Glomerular visceral epithelial cell (primary cell): ENCODE results near the gene SBNO2.

Experiments
- DNase-seq: peaks from one replicate; pipeline ENCODE4 v3.0.0-alpha.2; 2016; ENCODE audit errors: extremely low spot score

The SBNO2 gene

DNA sequence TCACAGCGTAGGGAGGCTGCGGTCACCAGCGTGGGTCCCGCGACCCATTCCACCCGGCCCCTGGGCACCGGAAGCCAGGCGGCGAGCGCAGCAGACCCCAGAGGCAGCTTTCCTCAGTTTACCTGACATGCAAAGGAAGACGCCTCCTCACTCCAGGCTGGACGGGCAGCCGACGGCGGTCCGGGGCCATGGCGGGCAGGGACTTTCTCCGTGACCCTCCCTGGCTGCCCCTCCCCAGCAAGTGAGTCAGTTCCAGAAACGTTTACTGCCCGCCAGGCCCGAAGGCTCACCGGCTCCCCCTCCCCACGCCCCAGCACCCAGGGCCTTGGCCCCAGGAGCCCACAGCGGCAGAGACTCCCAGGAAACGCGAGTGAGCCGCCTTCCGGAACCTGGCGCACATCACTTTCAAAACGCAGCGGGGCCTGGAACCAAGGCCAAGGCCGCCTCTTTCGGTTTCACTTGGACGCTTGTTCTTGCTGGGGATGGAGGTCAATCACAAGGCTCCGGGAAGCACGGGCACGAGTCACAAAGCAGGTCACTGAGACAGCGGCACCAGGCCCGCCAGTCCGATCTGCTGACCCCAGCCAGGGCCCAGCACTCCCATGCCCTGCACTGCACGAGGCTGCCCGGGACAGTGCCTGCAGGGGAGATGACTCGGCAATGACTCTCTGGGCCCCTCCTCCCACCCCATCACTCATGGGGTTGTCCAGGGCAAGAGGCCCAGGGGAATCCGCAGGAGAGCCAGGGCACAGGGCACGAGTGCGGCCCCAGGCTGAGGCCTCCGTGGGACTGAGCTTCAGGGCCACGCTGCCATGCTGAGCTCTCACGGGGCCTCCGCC, 5.3 kb downstream of the SBNO2 start:
- peak; percentile 82 for DNase-seq

GRCh38 chr19:1167687-1168571, 6.1 kb downstream of the SBNO2 start:
- DNase-seq = no peak

DNA sequence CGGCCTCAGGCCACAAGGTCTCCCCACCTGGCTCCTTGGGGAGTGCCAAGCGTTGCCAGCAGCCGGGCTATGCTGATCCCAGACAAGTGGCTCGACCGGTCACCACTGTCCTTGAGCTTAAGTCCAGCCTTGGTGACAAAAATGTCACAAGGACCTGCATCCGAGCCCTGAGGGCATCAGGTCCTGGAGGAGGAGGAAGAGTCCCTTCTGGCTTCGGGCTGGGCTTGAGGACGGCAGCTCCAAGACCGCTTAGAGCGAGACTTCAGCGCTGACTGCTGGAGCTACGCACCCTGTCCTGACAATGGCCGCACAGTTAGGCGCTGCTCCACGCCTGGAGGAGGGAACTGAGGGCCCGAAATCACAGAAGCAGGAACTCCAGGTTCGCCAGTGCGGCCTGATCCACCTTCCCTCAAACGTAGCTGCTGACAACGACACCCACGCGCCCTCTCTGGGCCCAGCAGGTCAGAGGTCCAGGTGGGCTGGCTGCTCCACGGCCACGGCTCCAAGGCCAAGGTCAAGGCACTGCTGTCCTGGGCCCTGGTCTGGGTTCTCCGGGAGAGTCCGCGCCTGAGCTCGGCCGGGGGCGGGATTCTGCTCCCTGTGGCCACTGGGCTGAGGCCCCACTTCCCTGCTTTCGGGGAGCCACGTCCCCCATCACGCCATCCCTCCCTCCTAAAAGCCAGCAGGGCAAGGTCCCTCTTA, 7.0 kb downstream of the SBNO2 start:
- no peak for DNase-seq

DNA sequence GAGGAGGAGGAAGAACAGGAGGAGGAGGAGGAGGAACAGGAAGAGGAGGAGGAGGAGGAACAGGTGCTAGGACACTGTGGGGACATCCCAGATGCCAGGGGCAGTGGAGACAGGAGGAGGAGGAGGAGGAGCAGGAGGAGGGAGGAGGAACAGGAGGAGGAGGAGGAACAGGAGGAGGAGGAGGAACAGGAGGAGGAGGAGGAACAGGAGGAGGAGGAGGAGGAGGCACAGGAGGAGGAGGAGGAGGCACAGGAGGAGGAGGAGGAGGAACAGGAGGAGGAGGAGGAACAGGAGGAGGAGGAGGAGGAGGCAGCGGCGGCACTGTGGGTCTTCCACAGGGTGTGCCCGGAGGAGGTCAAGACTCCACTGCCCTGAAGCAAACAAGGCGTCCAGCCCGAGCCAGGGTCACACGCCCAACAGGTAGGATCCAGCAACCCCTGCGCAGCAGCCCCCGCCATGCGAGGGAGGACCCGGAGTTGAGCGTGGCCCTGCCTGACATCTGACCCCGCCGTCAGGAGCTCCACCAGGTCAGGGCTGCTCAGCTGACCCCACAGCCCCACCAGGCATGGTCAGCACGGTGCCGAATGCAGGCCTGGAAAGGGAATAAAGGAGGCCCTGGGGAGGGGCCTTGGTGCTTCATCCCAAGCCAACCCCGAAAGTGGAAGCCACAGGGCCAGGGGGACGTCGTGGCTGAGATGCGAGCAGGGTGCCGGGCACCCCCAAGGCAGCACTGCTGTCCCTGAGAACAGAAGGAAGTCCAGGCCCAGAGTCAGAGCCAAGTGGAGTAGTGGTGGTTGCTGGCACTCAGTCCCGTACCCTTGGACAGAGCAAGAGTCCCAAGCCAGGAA, 9.2 kb downstream of the SBNO2 start:
- DNase-seq = no peak

GRCh38 chr19:1163934-1164683, 10.0 kb downstream of the SBNO2 start:
- no peak for DNase-seq

DNA sequence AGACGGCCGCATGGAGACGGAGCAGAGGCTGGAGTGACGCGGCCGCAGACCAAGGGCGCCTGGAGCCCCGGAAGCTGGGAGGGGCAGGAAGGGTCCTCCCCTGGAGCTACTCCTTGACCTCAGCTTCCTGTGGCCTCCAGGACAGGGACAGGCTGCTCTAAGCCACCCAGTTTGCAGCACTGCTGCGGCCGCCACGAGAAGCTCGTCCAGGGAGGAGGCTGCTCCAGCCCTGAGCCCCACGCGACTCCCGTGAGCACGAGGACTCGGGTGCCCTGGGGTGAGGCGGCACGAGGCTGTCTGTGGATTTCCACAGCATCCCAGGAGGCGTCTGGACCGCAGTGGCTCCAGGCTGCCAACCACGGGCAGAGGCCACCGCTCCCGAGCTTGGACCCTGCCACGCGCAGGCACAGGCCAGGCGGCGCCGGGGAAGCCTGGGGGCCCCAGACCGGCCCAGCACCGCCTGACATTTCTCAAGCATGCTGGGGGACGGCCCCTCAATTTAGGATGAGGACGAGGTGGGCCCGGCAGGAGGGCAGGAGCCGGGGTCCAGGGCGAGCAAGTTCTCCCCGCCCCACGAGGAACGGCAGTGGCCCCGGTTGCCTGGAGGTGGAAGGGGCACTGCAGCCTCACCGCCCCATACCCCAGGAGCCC, 10.7 kb downstream of the SBNO2 start:
- DNase-seq = no peak

- no peak for DNase-seq
These were observed 11.4 kb downstream of the SBNO2 start for GRCh38 chr19:1162404-1163282.

DNA sequence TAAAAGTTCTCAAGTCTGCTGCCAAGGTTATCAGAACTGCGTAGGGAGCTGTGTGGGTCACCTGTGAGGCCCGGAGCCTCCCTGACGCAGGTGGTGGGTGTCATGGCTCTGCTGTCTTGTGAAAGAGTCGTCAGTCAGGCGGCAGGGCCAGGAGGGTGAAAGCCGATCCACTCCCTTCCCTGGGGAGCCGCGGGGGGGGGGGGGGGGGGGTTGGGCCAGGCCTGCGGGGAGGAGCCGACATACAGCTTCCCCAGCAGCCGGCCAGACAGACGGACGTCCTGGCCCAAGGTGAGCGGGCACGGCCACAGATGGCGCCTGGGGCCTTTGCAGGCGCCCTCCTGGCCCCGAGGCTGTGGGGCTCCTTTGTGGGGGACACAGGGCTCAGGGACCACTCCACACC, 12.4 kb downstream of the SBNO2 start:
- no peak for DNase-seq

GRCh38 chr19:1159864-1160595, 14.0 kb downstream of the SBNO2 start:
- no peak for DNase-seq

DNA sequence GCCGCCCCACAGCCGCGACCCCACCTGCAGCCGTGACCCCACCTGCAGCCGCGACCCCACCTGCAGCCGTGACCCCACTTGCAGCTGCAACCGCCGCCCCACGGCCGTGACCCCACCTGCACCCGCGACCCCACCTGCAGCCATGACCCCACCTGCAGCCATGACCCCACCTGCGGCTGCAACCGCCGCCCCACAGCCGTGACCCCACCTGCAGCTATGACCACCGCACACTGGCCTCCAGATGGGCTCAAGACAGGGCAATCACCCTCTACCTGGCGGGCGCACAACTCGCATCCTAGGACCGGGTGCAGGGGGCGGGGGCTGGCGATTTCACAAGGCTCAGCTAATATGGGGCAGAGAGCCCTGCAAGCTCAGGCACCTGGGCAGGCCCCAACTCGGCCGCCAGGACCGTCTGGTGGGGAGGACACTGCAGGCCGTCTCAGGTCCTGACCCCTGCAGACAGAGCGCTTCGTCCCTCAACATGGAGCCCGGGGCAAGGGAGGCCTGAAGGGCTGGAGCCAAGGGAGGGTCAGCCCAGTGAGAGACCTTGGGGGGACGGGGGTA, 15.1 kb downstream of the SBNO2 start:
- DNase-seq = no peak

- DNase-seq = no peak
These were observed 15.9 kb downstream of the SBNO2 start for GRCh38 chr19:1157931-1158884.

GRCh38 chr19:1156830-1157615, 17.0 kb downstream of the SBNO2 start:
- DNase-seq = no peak

GRCh38 chr19:1156305-1156801, 17.7 kb downstream of the SBNO2 start:
- no peak for DNase-seq

GRCh38 chr19:1155352-1156304, 18.4 kb downstream of the SBNO2 start:
- no peak for DNase-seq
